ENCODE measurements around the gene ARHGEF19. TPM values are rescaled to one million over a fixed set of nuclear protein-coding genes. Genes with fewer than 3 reads are reported as not detected.

ARHGEF19 gene
- total RNA-seq, 2 experiments from 2014 or later: 5.3 to 6.0 TPM

DNA sequence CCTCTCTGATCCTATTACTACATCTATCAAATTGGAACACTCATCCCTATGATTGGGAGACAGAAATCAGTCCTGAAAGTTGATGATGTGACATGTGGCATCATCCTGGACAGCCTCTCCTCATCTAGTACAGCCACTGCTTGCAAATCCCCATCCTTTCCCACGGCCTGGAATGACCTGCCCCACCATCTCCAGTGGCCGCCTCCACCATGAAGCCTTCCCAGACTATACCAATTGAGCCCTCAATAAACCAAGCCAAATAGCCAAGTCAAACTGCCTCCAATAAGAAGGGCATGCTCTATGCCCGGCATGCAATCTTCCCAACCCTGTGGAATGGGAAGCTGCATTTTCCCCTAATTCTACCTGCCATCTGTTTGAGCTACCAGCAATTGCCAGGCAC is 561 bp upstream of the ARHGEF19 start:
- Mint-ChIP-seq H3K9me3 (ENCODE audit: low read depth) (no peaks in the 10 kb centered on the region), H3K4me3 (no peak overlapping the region), H3K36me3 (no peaks in the 10 kb centered on the region), H3K4me1 (peaks cover 14% of the 10 kb centered on the region), H3K27me3 (peaks cover 7% of the 10 kb centered on the region), H3K27ac (no peak overlapping the region)
- CTCF ChIA-PET: interaction anchor here (0.6 to 1.4 kb wide), 3 partner anchors 32 to 400 kb away, joined by 3 read pairs; partner anchors contain the start of gene FAM131C
- ATAC-seq (no peak), DNase-seq (no peak)

DNA sequence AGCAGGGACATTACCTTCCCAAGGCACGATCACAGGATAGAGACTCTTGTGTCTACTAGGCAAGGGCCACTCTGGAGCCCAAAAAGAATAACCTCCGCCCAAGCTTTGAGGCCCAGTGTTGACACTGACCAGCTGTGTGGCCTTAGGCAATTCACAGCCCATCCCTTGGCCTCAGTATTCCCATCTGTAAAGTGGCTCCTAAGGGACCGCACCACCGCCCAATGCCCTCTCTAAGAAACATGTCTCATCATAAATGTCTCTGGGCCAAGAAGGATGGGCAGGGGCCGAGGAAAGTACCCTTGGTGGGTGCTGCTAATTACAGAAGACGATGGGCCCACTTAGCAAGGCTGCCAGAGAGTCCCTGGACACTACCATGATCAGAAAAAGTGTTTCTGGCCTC is 628 bp downstream of the ARHGEF19 start:
- H3K4me1 Mint-ChIP-seq: peaks cover 14% of the 10 kb centered on the region
- no peak overlapping the region for H3K27ac Mint-ChIP-seq
- H3K4me3 Mint-ChIP-seq: no peak overlapping the region
- no peaks in the 10 kb centered on the region for H3K9me3 Mint-ChIP-seq (ENCODE audit: low read depth)
- DNase-seq (no peak), ATAC-seq (no peak)
- H3K27me3 Mint-ChIP-seq: peaks cover 7% of the 10 kb centered on the region
- CTCF ChIA-PET: no interaction called here
- no peaks in the 10 kb centered on the region for H3K36me3 Mint-ChIP-seq

DNA sequence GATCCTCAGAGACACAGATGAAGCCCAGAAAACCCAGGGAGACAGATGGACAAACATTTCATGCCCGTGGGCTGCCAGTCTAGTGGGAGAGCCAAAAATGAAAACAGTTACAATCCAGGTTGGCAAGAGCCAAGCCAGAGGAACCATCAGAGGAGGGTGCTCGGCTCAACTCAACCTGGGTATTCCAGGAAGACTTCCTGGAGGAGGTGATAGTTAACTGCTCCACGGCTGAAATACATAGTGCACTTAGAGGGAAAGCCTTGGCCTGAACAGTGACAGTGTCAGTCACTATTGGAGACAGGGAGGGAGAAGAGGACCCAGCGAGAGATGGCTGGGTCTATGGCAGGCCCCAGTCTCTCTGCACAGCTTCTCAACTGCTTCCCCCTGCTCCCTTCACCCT is 1.9 kb downstream of the ARHGEF19 start:
- ATAC-seq (no peak), DNase-seq (no peak)
- Mint-ChIP-seq H3K27me3 (peaks cover 7% of the 10 kb centered on the region), H3K9me3 (ENCODE audit: low read depth) (no peaks in the 10 kb centered on the region), H3K4me3 (no peak overlapping the region), H3K36me3 (no peaks in the 10 kb centered on the region), H3K4me1 (peaks cover 5% of the 10 kb centered on the region), H3K27ac (no peak overlapping the region)
- CTCF ChIA-PET: no interaction called here

DNA sequence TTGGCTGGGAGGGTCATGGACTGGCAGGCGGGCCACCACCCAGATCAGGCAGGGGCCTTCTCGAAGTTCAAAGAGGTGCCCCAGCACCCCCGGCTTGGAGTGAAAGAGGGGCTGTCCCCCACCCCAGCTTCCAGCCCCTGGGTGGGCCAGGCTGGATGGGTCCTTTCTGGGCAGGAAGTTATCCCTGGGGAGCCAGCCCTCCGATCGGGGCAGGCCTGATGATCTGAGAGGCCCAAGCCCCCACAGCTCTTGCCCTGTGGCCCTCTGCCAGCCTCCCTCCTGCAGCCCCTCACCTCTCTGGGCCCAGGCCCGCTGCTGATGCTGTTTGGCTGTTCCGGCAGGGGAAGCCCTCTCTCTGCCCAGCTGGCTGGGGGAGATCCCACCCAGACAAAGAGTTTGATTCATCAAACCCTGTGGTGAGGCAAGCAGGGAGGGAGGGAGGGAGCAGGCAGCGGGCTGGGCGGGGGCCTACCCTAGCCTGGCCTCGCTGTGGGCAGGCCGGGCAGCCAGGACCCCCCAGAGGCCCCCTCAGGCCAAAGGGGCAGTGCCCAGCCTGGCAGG is 2.5 kb downstream of the ARHGEF19 start:
- H3K27me3 Mint-ChIP-seq: peaks cover 7% of the 10 kb centered on the region
- H3K4me1 Mint-ChIP-seq: peaks cover 5% of the 10 kb centered on the region
- DNase-seq (no peak), ATAC-seq (no peak)
- CTCF ChIA-PET: no interaction called here
- H3K36me3 Mint-ChIP-seq: no peaks in the 10 kb centered on the region
- H3K4me3 Mint-ChIP-seq: no peak overlapping the region
- no peaks in the 10 kb centered on the region for H3K9me3 Mint-ChIP-seq (ENCODE audit: low read depth)
- no peak overlapping the region for H3K27ac Mint-ChIP-seq

DNA sequence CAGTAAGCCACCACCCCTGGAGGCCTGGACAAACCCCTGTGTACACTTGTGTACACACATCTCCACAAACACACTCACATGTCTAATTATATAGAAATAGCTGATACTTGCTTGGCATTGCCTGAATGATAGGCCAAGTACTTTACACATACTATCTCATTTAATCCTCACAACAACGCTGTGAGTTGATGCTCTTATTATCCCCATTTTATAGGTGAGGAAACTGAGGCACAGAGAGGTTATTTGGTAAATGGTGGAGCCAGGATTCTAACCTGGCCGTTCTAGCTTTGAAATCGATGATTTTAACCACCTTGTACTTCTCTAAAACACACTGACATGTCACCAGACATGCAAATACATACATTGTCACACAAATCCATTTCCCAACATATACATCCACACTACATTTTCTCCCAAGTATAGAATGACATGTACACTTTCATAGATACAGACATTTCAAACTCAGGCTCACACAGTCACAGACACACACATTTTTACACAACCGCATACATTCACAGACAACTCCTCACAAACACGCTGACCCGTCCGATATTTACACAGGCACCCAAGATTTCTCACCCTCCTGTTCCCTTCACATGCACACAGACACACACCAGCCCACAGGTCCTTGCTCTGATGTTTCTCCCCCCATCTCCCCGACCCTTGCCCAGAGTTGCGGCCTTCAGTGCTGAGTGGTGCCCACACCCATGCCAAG is 3.2 kb downstream of the ARHGEF19 start:
- DNase-seq: no peak
- Mint-ChIP-seq H3K36me3 (no peaks in the 10 kb centered on the region), H3K4me1 (peaks cover 5% of the 10 kb centered on the region), H3K27ac (no peak overlapping the region), H3K4me3 (no peak overlapping the region), H3K27me3 (peaks cover 7% of the 10 kb centered on the region), H3K9me3 (ENCODE audit: low read depth) (no peaks in the 10 kb centered on the region)
- CTCF ChIA-PET: interaction anchor here (1.3 to 1.5 kb wide), 2 partner anchors 8 to 130 kb away, joined by 3 to 4 read pairs; no protein-coding TSS in a partner anchor
- no peak for ATAC-seq

DNA sequence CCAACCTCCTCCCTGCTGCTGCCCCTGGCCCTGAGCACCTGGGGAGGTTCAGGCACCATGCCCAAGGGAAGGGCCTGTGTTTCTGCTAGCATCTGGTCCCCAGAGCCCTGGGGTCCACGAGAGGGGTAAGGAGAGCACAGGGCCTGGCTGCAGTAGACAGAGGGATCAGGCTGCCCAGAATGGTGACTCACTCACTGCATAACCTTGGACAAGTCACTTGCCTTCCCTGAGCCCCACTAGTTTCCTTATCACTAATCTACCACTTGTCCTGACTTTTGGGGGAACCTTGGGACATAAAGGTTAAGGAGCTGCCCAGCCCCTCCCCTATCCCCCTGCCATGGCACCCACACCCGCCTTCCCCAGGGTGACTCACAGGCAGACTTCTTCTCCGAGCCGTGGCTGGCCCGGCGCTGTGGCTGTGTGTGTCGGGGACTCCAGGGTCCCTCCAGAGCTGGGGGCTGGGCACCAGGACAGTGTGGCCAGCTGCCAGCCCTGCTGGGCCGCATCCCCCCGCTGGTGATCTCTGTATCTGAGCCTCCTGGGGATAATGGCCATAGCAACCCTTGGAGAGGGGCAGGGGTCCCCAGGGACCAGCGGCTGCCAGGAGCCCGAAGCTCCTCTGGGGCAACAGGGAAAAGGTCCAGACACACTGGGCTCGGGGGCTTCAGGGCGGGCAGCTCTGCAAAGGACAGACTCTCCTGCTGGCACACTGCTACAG is 4.0 kb downstream of the ARHGEF19 start:
- no peak overlapping the region for H3K27ac Mint-ChIP-seq
- H3K4me1 Mint-ChIP-seq: peaks cover 5% of the 10 kb centered on the region
- H3K9me3 Mint-ChIP-seq (ENCODE audit: low read depth): no peaks in the 10 kb centered on the region
- H3K27me3 Mint-ChIP-seq: peaks cover 7% of the 10 kb centered on the region
- no peaks in the 10 kb centered on the region for H3K36me3 Mint-ChIP-seq
- ATAC-seq: no peak
- CTCF ChIA-PET: interaction anchor here (1.3 to 1.5 kb wide), 2 partner anchors 9 to 129 kb away, joined by 3 to 4 read pairs; no protein-coding TSS in a partner anchor
- H3K4me3 Mint-ChIP-seq: no peak overlapping the region
- DNase-seq: no peak

DNA sequence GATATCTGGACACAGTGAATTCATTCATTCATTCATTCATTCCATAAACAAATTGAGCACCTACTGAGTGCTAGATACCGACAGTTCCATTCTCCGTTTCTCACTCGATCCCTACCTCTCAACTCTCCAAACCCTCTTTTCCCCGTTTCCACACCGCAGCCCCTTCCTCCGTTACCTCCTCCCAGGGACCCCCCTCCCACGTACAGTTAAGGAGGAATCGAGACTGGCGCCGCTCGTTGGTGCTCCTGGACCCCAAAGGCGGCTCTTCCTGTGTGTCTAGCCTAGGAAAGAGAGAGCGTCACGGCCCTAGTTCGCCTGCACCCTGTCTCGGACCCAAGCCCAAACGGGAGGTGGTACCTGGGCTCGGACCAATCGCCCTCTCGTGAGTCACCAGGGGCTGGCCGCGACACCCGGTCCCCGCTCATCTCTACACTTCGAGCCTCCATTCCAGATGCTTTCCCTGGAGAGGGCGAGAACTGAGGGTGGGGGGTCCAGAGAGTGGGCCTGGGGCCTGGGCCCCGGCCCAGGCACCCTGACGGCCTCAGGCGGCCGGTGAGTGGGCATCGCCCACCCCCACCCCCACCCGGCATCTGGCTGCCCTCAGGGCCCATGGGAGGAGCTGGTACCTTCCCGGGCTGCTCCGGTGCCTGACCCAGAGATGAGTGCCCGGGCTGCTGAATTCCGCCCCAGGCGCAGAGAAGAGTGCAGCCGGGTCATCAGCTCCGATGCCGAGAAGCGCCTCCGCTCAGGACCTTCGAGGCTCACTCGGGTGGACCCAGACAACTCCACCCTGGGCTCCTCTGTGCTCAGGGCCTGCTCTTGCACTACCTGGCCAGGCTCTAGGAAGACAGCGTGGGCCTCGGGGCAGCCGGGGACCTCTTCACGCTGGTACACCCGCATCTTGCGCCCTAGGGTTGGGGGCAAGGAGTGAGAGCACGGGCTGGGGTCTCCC is 4.9 kb downstream of the ARHGEF19 start:
- H3K9me3 Mint-ChIP-seq (ENCODE audit: low read depth): no peaks in the 10 kb centered on the region
- peak overlapping the region; percentile 97 for H3K27ac Mint-ChIP-seq
- H3K27me3 Mint-ChIP-seq: peaks cover 1% of the 10 kb centered on the region
- DNase-seq (no peak), ATAC-seq (no peak)
- CTCF ChIA-PET: interaction anchor here (1.1 to 3.2 kb wide), 5 partner anchors 9 to 129 kb away, joined by 4 to 21 read pairs (median 7); partner anchors contain the start of gene CPLANE2
- peak overlapping the region; percentile 78 for H3K4me3 Mint-ChIP-seq
- peaks cover 5% of the 10 kb centered on the region for H3K4me1 Mint-ChIP-seq
- no peaks in the 10 kb centered on the region for H3K36me3 Mint-ChIP-seq

DNA sequence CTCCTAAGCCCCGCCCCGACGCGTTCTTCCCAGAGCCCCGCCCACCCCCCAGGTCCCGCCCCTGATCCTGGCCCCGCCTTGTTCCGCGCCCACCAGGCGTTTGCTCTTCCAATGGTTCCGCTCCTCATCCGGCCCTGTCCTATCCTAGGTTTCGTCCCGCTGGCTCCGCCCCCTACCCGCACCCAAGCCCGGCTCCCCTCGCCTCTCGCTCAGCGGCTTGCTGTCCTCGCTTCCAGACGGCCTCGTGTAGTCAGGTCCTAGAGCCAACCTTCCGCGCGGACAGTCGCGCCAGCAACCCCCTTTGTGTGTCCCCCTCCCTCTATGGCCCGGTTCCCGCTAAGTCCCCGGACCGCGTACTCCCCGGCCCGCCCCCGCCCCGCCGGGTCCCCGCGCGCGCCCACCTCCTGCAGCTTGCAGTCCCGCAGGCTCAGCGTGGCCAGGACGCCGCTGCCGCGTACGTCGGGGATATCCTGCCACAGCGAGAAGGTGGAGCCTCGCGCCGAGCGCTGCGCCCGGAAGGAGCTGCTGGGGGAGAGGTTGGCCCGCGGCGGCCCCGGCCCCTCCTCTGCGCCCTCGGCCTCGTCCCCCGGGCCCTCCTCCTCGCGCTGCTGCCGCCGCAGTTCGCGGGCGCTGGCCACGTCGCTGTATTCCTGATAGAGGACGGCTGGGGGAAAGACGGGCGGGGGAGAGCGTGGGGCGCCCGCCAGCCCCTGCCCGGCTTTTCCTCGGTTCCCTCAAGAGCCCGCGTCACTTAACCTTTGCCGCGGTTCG is 5.7 kb downstream of the ARHGEF19 start:
- CTCF ChIA-PET: interaction anchor here (1.1 to 3.2 kb wide), 6 partner anchors 10 to 157 kb away, joined by 3 to 21 read pairs (median 6); partner anchors contain the start of gene CPLANE2
- Mint-ChIP-seq H3K27me3 (no peaks in the 10 kb centered on the region), H3K4me1 (peaks cover 5% of the 10 kb centered on the region), H3K27ac (peak overlapping the region; percentile 97), H3K9me3 (ENCODE audit: low read depth) (no peaks in the 10 kb centered on the region), H3K4me3 (peak overlapping the region; percentile 78), H3K36me3 (no peaks in the 10 kb centered on the region)
- peak; percentile 97 for DNase-seq
- ATAC-seq: peak; percentile 94

DNA sequence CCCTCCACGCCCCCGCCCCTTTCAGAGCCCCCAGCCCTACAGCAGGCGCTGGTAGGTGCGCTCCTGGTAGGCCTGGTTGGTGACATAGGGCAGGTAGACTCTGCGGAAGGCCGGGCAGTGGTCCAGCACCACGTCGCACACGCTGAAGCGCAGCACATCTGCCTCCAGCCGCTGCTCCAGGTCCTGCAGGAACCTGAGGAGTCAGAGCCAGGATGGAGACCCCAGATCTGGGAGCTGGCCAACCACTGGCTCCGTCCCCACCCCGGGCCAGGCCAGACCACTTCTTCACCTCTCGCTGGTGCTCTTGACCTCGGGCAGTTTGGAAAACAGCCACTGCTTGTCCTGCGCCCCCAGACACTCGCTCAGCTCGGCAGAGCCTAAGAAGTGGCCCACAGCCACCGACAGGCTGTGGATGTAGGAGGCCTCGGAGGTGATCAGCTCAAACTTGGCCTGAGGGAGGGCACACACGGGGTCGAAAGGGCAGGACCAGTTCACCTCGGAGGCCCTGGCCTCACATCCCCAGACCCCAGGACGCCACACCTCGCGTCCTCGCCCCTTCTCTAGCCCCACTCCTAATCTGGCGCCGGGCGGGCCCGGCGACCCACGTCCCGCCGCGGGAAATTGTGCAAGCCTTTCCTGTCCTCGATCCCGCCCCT is 6.4 kb downstream of the ARHGEF19 start:
- Mint-ChIP-seq H3K27me3 (no peaks in the 10 kb centered on the region), H3K4me3 (peak overlapping the region; percentile 78), H3K9me3 (ENCODE audit: low read depth) (no peaks in the 10 kb centered on the region), H3K36me3 (no peaks in the 10 kb centered on the region), H3K4me1 (peaks cover 5% of the 10 kb centered on the region), H3K27ac (peak overlapping the region; percentile 97)
- CTCF ChIA-PET: interaction anchor here (1.1 to 3.2 kb wide), 6 partner anchors 11 to 157 kb away, joined by 3 to 21 read pairs (median 6); partner anchors contain the start of gene CPLANE2
- no peak for DNase-seq
- no peak for ATAC-seq

DNA sequence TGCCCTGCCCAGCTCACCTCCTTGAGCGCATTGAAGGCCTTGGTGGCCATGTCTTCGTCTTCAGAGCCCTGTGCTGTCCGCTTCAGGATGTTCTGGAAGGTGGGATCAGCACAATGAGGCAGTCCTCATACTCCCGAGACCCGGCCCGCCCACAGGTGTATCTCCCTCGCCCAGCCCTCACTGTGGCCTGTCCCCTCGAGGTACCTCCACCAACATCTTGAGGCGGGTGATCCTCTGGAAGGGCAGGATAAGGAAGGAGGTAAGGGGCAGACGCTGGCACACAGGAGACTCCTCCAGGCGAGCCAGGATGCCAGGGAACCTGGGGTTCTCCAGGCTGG is 7.1 kb downstream of the ARHGEF19 start:
- H3K9me3 Mint-ChIP-seq (ENCODE audit: low read depth): no peaks in the 10 kb centered on the region
- H3K27me3 Mint-ChIP-seq: no peaks in the 10 kb centered on the region
- H3K4me3 Mint-ChIP-seq: no peak overlapping the region
- H3K36me3 Mint-ChIP-seq: no peaks in the 10 kb centered on the region
- peaks cover 5% of the 10 kb centered on the region for H3K4me1 Mint-ChIP-seq
- no peak overlapping the region for H3K27ac Mint-ChIP-seq
- no peak for DNase-seq
- no peak for ATAC-seq
- CTCF ChIA-PET: interaction anchor here (2.1 to 3.8 kb wide), 6 partner anchors 12 to 158 kb away, joined by 6 to 21 read pairs (median 14); partner anchors contain the start of gene CPLANE2

DNA sequence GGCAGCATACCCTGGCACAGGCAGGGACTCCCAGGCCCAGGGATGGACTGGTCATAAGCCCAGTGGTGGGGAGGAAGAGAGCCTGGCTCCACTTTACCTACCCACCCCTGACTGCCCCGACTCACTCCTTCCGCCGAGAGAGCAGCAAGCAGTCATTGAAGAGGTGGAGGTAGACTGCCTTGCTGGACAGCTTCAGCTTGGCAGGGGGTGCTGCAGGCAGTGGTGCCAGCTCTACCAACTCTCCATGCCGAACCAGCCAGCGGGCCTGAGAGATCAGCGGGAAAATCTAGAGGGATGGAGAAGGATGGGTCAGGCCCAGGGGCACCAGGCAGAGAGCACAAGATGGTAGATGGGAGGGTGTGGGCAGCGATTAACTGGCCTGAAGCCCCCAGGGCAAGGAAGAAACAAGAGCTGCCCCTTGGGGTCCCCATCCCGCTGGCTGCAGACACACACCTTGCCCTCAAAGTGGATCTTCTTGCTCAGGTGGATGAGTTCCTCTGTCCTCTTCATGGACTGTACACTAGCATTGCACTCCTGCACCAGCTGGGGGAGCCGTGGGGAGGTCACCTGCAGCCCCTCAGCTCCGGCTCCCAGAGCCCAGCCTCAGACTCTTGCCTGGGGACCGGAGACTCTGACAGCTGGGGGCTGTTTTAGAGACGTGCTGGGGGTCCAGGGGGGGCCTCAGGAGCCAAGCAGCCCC is 7.7 kb downstream of the ARHGEF19 start:
- no peak for ATAC-seq
- H3K4me3 Mint-ChIP-seq: no peak overlapping the region
- no peak overlapping the region for H3K27ac Mint-ChIP-seq
- H3K36me3 Mint-ChIP-seq: no peaks in the 10 kb centered on the region
- peak; percentile 66 for DNase-seq
- CTCF ChIA-PET: interaction anchor here (0.7 to 3.8 kb wide), 7 partner anchors 12 to 158 kb away, joined by 3 to 21 read pairs (median 13); partner anchors contain the start of gene CPLANE2
- H3K9me3 Mint-ChIP-seq (ENCODE audit: low read depth): no peaks in the 10 kb centered on the region
- H3K4me1 Mint-ChIP-seq: peaks cover 5% of the 10 kb centered on the region
- H3K27me3 Mint-ChIP-seq: no peaks in the 10 kb centered on the region

Data from activated CD8-positive, alpha-beta memory T cell treated with anti-CD3 and anti-CD28 coated beads, Interleukin-2, amount 10 ng/mL, durations not matched to agents 7 days and 5 days (primary cell).